ENCODE data around the gene FGGY. TPM values are rescaled to one million over a fixed set of nuclear protein-coding genes. Genes with fewer than 3 reads are reported as not detected.

The FGGY gene
- total RNA-seq, 2 donors from 2014 or later, result 14.6 to 24.7 TPM

DNA sequence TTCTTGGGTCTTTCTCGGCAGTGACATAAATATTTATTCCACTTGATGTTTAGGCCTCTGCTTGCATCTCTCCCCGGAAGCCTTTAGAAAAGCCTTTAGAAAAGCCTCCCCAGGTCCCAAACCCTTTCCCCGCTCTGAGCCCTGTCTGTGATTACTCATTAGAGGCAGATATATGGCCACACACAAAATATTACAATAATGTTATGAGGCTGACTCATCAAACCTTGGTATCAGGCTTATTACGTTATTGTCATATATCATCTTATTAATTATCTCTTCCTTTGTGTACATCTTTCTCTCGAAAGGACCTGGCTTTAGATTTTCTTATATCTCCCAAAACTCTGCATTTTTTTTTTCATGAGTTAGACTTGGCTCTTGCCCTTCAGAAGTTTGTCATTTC, 69.5 kb downstream of the FGGY start:
- intact Hi-C loops (cut with DNase I), result no loop called here
- no peak for DNase-seq (ENCODE audit: low spot score)

DNA sequence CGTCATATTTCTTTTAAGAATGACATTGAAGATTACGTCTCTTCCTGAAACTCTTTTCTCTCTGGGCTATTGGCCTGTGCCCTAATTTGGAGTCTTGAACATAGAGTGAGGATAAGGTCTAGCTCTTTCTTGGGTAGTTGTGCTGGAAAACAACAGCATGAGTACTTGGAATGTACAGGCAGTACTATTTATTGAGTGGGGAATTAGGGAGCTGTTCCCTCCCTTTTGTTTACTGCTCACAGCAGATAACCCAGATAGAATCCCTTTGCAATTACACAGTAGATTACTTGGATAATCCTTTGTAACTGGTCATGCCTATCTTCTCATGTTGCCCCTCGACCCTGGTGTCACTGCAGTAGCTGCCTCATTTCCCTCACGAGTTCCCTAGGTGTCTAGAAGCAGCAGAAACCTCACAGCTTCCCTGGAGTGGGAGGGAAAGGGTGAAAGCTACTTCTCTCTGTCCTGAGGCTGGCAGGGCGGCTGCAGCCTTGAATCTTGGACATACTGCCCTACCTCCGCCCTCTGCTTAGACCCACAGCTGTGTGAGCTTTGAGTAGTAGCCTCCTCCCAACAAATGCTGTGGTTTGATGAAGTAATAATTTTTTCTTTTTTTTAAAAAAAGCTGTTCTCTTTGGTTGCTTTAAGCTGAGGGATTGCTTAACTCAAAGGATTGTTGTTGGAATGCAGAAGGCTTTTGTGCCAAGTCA, 70.6 kb downstream of the FGGY start:
- intact Hi-C loops (cut with DNase I), result no loop called here
- DNase-seq (ENCODE audit: low spot score), result peak; percentile 91

DNA sequence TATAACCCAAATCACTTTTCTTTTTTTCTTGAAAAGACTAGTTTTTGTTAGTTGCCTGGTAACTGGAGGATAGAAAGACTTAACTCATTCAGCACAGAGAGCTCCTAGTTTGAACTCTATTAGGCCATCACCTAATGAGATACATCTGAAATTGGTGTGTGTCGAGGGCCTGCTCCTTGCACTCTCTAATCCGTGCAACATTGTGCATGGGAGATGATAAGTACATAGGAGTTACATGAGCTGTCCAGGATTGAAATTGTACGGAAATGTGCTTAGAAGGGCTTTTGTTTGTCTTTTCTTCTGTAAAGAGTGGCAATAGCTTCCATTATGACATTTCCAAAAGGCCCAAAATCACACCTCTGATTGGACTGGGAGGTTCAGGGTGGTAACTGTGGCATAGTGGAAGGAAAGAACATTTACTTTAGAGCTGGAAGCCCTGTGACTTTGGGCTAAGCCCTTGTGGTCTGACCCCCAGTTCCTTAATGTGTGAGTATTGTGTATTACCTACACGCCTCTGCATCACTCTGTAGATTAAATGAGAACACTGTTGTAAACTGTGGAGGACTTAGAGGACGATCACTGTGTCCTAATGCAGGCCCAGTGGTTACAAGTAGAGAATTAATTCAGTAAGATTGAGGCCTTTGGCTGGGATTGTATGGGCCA, 71.2 kb downstream of the FGGY start:
- intact Hi-C loops (cut with DNase I), result no loop called here
- DNase-seq (ENCODE audit: low spot score), result no peak

DNA sequence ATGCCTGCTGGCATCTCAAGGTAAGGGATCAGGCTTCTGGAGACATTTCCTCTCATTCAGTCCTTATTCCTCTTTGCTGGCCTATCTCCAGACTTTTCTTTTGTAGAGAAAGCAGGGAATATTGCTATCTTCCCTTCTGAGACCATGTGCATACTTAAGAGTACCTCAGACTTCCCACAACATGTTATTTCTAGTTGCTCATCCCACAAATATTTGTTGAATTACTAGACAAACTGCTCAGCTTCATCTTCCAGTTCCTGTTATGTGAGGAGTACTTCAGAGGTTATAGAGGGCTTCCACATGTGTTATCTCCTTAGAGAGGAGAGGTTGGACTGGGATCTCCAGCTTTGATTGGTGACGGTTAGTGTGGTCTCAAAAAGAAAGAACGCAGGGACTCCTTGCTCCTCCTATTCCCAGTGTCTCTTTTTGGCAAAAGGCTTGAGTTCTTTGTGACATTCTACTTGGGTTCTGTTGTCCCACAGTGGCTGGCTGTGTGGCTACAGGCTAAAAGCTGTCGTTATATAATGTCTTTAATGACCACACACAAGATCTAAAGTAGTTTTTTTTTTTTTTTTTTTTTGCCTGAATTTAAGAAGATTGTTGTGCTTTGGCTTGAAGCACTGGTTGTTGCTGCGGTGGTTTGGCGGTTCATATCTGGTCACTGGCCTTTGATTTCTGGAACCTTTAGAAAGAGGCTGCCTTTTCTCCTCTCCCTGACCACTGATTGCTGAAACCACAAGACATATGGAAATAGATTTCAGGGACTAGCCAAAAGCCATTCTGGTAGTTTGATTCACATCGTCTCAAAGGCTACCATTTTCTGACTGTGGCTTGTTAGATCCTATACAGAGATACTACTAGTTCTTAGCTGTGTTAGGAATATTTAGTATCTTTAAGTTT, 78.7 kb downstream of the FGGY start:
- DNase-seq (ENCODE audit: low spot score), result no peak
- intact Hi-C loops (cut with DNase I), result loop anchor here in 1 of 2 donors (2.0 kb wide), 1 partner anchor 63 kb away; no protein-coding TSS in a partner anchor

DNA sequence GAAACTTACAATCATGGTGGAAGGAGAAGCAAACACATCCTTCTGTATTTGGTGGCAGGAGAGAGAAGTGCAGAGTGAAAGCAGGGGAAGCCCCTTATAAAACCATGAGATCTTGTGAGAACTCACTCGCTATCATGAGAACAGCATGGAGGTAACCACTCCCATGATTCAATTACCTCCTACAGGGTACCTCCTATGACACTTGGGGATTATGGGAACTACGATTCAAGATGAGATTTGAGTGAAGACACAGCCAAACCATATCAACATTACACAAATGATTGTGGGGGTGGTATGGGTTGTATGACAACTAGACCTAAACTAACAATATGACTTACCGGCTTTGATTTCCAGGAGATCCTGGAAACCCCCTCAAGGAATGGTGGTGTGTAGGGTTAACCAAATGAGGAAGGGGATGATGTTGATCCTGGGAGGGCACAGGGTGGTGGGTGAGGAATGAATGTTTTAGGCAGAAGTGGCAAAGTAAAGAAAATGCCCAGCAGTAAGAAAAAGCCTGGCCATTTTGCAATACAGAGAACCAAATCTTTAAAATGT, 80.5 kb downstream of the FGGY start:
- no peak for DNase-seq (ENCODE audit: low spot score)
- intact Hi-C loops (cut with DNase I), result loop anchor here in 1 of 2 donors (2.0 kb wide), 1 partner anchor 61 kb away; no protein-coding TSS in a partner anchor

DNA sequence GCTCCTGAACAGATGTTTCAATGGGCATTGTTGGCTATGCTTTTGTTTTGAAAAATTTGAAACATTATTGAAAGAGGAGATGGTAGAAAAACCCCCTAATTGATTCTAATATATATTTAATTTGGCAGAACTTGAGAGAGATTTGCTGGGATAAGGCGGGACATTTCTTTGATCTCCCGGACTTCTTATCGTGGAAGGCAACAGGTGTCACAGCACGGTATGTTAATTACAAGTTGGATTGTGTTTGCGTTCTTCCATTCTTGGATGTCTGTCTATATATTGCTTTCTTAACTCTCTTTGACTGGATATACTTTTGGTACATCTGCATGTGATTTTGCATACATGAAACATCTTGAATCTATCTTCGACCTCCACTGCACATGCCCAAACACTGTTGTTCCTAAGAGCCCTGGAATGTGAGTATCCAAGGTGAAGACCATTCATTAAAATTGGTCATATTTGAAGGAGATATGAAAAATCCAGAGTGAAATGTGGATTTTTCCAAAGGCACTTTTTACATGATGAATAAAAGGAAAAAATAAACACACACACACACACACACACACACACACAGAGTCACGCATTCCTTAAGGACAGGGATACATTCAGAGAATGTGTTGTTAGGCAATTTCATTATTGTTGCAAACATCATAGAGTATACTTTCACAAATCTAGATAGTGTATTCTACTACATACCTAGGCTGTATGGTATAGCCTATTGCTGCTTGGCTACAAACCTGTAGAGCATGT, 81.9 kb downstream of the FGGY start:
- DNase-seq (ENCODE audit: low spot score), result no peak
- intact Hi-C loops (cut with DNase I), result no loop called here

DNA sequence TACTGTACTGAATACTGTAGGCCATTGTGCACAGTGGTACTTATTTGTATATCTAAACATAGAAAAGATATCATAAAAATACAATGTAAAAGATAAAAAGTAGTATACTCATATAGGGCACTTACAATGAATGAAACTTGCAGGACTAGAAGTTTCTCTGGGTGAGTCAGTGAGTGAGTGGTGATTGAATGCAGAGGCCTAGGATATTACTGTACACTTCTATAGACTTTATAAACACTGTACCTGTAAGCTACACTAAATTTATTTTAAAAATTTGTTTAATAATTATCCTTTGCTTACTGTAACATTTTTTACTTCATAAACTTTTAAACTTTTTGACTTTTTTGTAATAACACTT, 82.5 kb downstream of the FGGY start:
- intact Hi-C loops (cut with DNase I), result no loop called here
- no peak for DNase-seq (ENCODE audit: low spot score)

DNA sequence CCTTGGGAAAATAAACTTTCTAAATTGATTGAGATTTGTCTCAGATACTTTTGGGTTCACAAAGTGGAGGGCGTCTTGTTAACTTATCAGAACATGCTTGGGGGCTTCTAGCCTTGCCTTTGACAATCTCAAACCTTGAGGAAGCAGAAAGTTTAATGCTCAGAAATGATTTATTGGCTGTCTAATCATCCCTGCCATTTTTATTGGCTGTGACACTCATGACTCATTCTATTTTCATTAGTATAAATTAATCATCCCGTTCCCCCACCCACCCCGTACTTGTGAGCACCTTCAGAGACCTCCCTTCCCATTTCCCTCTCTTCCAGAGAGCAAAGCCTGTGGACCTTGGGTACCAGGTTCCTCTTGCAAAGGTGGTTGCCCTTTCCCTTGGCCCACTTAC, 87.1 kb downstream of the FGGY start:
- DNase-seq (ENCODE audit: low spot score), result no peak
- intact Hi-C loops (cut with DNase I), result no loop called here

DNA sequence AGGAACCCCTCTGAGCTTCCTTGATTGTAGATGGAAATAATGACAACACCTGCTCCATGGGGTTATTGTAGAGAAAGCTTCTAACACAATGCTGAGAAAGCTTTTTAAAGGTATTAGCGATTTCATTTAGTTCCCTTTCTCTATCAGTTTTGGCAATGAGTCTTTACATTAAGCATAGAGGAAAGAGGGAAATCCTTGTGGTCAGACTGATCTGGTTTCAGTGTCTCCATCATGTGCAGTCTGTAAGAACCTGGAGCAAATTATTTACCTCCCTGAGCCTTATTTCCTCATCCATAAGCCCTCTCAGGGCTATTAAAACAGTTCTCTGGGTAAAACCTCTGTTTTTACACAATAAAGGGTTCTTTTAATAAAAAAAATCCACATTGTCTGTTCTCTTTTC, 87.5 kb downstream of the FGGY start:
- intact Hi-C loops (cut with DNase I), result no loop called here
- DNase-seq (ENCODE audit: low spot score), result no peak

DNA sequence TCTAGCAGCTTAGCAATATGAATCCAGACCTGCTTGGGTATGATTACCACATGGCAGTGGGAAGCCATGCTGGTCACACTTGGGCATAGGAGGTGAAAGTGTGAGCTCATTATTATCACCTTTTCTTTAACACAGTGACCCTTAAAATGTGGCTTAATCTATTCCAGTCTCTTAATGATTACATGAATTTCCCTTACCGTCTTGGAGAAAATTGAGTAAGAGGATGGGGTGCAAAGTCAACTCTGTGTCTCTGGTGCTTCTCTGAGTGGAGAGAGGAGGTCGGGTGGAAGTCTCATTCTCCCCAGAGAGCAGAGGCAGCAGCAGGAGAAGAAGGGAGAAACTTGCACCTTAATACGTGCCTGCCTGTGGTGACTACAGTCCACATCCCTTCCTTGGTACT, 91.3 kb downstream of the FGGY start:
- DNase-seq (ENCODE audit: low spot score), result no peak
- intact Hi-C loops (cut with DNase I), result no loop called here

DNA sequence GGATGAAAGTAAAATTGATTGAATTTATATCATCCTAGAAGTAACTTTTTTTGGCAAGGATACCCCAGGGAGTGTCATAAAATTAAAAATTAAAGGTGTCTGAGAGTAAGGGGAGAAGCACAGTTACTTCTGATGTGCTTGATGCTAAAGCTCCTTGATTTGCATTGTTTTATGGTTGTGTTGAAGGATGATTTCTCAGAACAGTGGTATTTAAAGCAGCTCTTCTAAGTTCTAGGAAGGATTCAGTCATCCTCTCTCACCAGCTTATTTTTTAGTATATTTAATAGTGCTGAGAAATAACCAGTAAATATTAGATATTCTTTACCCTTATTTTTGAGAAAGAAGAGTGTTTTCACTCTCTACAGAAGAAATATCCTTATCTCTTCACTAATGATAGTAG, 93.0 kb downstream of the FGGY start:
- intact Hi-C loops (cut with DNase I), result loop anchor here in 1 of 2 donors (10.0 kb wide), 1 partner anchor 95 kb away; the partner anchor contains the start of gene FGGY
- DNase-seq (ENCODE audit: low spot score), result no peak

DNA sequence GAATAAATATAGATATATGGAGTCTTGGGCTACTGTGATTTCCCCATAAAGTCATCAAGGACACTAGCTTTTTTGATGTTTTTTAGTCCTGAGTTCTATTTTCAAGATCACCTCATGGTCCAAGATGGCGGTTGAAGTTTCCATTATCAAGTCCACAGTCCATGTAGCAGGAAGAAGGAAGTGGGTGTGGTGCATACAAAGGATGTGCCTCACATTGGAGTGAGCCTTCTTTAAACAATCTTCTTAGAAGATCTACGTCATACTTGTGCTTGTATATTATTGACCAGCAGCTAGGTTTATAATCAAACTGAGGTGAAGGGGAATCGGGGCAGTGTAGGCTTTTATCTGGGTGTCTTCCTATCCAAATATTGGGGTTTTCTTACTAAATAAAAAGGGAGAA, 93.4 kb downstream of the FGGY start:
- intact Hi-C loops (cut with DNase I), result loop anchor here in 1 of 2 donors (10.0 kb wide), 1 partner anchor 96 kb away; the partner anchor contains the start of gene FGGY
- DNase-seq (ENCODE audit: low spot score), result no peak

DNA sequence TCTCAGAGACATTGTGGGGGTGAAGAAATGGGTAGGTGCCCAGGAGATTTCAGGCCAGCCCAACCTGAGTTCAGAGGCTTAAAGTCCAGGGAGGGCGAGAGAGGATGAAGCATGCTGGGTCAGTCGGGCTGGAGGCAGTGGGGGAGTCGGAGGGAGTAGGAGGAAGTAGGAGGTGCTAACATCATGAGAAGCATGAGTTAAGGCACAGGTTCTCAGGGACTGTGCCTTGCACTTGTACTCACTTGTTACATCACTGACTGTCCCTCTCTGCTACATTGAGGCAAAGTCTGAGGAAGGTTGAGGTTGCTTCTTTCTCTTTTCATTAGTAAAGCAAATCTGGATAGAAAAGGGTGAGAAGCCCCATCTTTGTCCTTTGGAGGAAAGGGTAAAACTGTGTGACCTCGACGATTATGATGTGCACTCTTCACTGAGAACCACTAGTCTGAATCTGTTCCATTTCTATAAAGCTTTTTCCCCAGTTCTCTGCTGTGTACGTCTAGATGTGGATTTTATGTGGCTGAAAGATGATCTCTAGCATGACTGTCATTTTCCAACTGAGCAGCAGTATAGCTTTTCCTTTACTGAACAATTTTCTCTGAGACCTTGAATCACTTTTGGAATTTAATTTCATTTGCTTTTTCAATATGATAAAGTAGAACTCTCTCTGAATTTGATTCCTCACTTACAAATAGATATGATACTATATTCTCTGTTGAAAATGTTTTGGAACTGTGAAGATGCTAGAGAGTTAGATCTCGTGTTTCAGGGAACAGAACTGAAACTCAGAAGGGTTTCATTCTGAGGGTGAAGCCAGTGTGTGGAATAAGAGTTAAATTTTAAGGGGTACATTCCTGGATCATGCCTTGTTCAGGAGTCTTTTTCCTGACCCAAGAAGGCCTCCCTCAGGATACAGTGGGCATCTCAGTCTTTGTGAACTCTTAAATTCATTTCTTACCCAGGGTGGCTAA, 94.6 kb downstream of the FGGY start:
- intact Hi-C loops (cut with DNase I), result loop anchor here in 1 of 2 donors (10.0 kb wide), 1 partner anchor 97 kb away; the partner anchor contains the start of gene FGGY
- no peak for DNase-seq (ENCODE audit: low spot score)

DNA sequence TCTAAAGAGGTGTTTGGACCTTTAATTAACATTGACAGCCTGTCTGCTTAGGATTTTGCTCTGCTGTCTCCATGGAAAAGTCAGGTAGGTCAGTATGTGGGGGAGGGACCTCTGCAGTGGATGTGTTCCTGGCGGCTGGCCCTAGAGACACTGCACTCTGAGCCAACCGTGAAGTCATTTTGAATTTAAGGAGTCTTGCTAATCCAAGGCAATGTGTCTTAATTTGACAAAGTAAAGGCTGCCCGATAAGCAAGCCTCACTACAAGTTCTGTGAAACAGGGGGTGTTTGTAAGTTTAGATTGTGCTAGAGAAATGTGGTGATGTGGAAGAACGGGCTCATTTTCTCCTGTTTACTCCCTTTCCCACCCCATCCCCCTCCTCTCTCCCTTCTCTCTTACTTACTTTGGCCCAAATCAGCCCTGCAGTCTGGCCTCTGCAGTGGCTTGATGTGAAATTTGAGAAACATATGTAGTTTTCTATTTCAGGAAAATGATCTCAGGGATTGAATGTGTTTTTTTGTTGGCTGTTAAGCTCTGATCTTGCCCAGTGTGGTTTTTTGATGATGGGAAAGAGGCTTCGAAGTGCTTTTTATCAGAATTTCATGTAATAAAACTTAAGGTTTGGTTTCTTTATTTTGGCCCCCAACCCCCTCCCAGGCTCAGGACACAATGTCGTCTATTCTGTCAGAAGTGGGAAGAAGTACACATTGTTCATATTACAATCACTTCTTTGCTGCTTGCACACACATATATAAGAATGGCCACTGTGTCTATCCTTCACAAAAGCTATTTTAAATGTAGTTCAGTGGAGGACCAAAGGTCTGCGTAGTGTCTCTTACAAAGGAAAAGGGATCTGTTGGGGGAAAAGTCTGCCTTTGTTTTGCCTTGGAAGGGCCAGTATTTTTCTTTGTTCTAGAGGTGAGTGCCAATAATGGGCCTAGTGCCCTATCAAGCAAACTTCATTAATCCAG, 96.6 kb downstream of the FGGY start:
- intact Hi-C loops (cut with DNase I), result loop anchor here (1.0 to 10.0 kb wide), 2 partner anchors 28 to 99 kb away; partner anchors contain the start of gene FGGY (in 1 of the 2)
- DNase-seq (ENCODE audit: low spot score), result peak; percentile 91

DNA sequence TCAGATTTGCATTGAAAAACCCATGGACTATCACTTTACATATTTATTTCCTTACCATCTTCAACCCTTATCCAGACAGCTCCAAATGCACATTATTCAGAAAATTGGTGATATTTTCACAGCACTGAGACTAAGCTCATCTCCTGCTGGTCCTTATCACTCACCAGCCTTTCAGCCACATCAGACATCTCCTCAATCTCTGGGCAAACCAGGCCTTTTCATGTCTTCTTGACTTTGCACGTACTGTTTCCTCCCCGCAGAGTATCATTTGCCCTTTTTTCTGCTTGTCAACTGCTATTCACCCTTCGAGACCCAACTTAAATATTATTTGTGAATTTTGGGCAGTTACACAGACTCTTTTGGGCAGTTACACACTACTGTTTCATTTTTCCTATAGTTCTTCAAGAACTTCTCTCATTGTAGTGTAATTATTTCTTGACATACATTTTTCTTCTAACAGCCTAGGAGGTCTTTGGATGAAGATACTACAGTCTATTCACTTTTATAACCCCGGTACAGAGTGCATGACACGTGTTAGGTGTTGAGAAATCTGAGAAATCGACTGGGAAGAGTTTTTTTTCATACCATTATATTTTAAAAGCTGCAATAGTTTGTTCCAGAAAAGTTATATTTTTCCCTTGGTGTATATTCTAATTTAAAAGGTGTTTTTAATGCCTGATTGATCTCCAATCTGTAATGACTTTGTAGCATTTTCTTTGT, 98.0 kb downstream of the FGGY start:
- no peak for DNase-seq (ENCODE audit: low spot score)
- intact Hi-C loops (cut with DNase I), result loop anchor here (1.0 to 10.0 kb wide), 2 partner anchors 26 to 100 kb away; partner anchors contain the start of gene FGGY (in 1 of the 2)

DNA sequence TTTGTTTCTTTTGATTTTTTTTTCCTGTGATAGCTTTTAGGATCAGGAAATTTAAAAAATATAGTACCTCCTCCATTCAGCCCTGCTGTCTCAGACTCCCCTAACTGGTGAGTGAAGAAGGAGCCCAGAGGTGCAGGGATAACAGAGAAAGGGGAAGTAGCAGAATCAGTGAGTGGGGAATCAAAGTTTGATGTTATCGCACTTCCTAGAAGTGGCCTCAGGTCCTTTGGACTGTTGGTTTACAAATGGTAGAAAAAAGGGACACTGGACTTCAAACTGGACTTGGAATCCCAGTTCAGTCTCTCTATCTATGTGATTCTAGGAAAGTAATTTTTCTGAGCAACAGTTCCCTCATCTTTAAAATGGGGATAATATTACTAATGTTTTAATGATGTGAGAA, 99.5 kb downstream of the FGGY start:
- DNase-seq (ENCODE audit: low spot score), result no peak
- intact Hi-C loops (cut with DNase I), result loop anchor here in 1 of 2 donors (10.0 kb wide), 1 partner anchor 102 kb away; the partner anchor contains the start of gene FGGY
